ENCODE measurements around the gene KIAA1671. TPM values are rescaled to one million over a fixed set of nuclear protein-coding genes. Genes with fewer than 3 reads are reported as not detected.
"Not testable (repeated sequence)": the region's sequence is repeated elsewhere in the genome, so short reads cannot be mapped to it uniquely, and the experiment has no call there.

Gene KIAA1671
- total and polyA plus RNA-seq, 10 donors, result 0.72 to 11.9 (median 8.2) TPM

- WGBS, 5 donors, result 12 to 22% (median 14%) methylated on average over 16 to 30 of the region's 30 CpGs
- intact Hi-C loops (cut with DNase I; ENCODE audit: low total_unique reads), result no loop called here
- Histone ChIP-seq H3K4me3 (no peak overlapping the region), H3K4me1 (peaks cover 0 to 12% (median 5%) of the 10 kb centered on the region in 6 donors), H3K27ac (no peak overlapping the region), H3K9me3 (no peaks in the 10 kb centered on the region), H3K36me3 (no peaks in the 10 kb centered on the region), H3K27me3 (replicated peaks in 1 of 7) (peaks cover 0 to 62% (median 7%) of the 10 kb centered on the region in 7 donors)
- TF ChIP-seq, protein P1, sequence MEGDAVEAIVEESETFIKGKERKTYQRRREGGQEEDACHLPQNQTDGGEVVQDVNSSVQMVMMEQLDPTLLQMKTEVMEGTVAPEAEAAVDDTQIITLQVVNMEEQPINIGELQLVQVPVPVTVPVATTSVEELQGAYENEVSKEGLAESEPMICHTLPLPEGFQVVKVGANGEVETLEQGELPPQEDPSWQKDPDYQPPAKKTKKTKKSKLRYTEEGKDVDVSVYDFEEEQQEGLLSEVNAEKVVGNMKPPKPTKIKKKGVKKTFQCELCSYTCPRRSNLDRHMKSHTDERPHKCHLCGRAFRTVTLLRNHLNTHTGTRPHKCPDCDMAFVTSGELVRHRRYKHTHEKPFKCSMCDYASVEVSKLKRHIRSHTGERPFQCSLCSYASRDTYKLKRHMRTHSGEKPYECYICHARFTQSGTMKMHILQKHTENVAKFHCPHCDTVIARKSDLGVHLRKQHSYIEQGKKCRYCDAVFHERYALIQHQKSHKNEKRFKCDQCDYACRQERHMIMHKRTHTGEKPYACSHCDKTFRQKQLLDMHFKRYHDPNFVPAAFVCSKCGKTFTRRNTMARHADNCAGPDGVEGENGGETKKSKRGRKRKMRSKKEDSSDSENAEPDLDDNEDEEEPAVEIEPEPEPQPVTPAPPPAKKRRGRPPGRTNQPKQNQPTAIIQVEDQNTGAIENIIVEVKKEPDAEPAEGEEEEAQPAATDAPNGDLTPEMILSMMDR (IDR thresholded peaks at IDR 0.05 in 8 of 11, conservative IDR thresholded peaks at IDR 0.05 in 3 of 11), result peak in 9 of 11 experiments; percentile 23 to 69 (median 56)
- TF ChIP-seq POLR2AphosphoS5 (IDR thresholded peaks at IDR 0.05), result peak in 2 of 3 donors; percentile 30 to 46
- TF ChIP-seq POLR2A (IDR thresholded peaks at IDR 0.05), result no peak
- DNase-seq, result peak; percentile 86
Measured at GRCh38 chr22:25235547-25236290, 283.2 kb downstream of the KIAA1671 start.

- Histone ChIP-seq H3K9me3 (no peaks in the 10 kb centered on the region), H3K27me3 (replicated peaks in 1 of 7) (peaks cover 0 to 62% (median 7%) of the 10 kb centered on the region in 7 donors), H3K27ac (no peak overlapping the region), H3K4me1 (peaks cover 0 to 12% (median 5%) of the 10 kb centered on the region in 6 donors), H3K4me3 (no peak overlapping the region), H3K36me3 (no peaks in the 10 kb centered on the region)
- intact Hi-C loops (cut with DNase I; ENCODE audit: low total_unique reads), result no loop called here
- TF ChIP-seq POLR2AphosphoS5 (IDR thresholded peaks at IDR 0.05) (no peak), POLR2A (IDR thresholded peaks at IDR 0.05) (no peak)
- TF ChIP-seq, protein P1 (IDR thresholded peaks at IDR 0.05 in 8 of 11, conservative IDR thresholded peaks at IDR 0.05 in 3 of 11), result no peak
- 82 to 90% (median 84%) methylated on average over 6 of the region's 6 CpGs for WGBS, 5 donors
- no peak for DNase-seq
Measured at GRCh38 chr22:25236417-25236816, 283.9 kb downstream of the KIAA1671 start.

DNA sequence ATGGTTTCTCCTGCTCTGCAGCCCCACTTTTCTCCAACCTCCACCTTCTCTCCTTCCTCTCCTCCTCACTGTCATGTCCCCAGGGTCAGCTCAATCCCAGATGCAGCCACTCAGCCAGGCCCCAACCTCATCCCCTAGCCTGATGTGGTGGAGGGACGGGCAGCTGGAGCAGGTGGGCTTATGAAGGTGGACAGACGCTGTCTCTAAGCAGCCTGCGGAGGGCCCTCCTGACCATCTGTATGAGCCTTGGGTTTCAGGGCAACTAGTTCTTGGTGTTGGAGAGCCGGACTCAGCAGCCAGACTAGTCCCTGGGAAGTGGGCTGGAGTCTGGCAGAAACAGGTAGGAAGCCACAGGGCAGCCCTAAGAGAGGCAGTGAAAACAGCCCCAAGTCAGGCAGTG, 285.0 kb downstream of the KIAA1671 start:
- no peaks in the 10 kb centered on the region for H3K36me3 ChIP-seq
- H3K27ac ChIP-seq, result no peak overlapping the region
- TF ChIP-seq POLR2A (IDR thresholded peaks at IDR 0.05), result no peak
- TF ChIP-seq, protein P1 (IDR thresholded peaks at IDR 0.05 in 8 of 11, conservative IDR thresholded peaks at IDR 0.05 in 3 of 11), result no peak
- H3K9me3 ChIP-seq, result no peaks in the 10 kb centered on the region
- DNase-seq, result no peak
- peaks cover 0 to 62% (median 7%) of the 10 kb centered on the region in 7 donors for H3K27me3 ChIP-seq (replicated peaks in 1 of 7)
- H3K4me3 ChIP-seq, result no peak overlapping the region
- 78 to 90% (median 87%) methylated on average over 4 of the region's 4 CpGs for WGBS, 5 donors
- peaks cover 0 to 12% (median 5%) of the 10 kb centered on the region in 6 donors for H3K4me1 ChIP-seq
- intact Hi-C loops (cut with DNase I; ENCODE audit: low total_unique reads), result no loop called here

- DNase-seq; H3K9me3 ChIP-seq; H3K27ac ChIP-seq; intact Hi-C loops (cut with DNase I; ENCODE audit: low total_unique reads); H3K4me3 ChIP-seq; H3K36me3 ChIP-seq: not testable (repeated sequence)
- H3K27me3 ChIP-seq (replicated peaks in 1 of 7), result peaks cover 0 to 58% (median 7%) of the 10 kb centered on the region in 7 donors
- WGBS, 5 donors, result 62 to 78% (median 71%) methylated on average over 9 of the region's 9 CpGs
- H3K4me1 ChIP-seq, result peaks cover 0 to 12% (median 5%) of the 10 kb centered on the region in 6 donors
Measured at GRCh38 chr22:25238058-25238457, 285.5 kb downstream of the KIAA1671 start.

Small RNA genes within 50 kb of the gene (small RNA-seq; reads per million reads assigned to genes)
- 0 reads per million in 4 donors for gene Z99916.2

Other genes starting within 250 kb of the KIAA1671 start
- not detected for gene PIWIL3, start 178.0 kb upstream of the KIAA1671 start, total RNA-seq
- not detected for gene PIWIL3, start 178.0 kb upstream of the KIAA1671 start, polyA plus RNA-seq
- 1 to 10 TPM in 3 of 7 donors, under 1 TPM in 4; 0.37 to 1.3 (median 0.70) TPM for gene SGSM1, start 146.5 kb upstream of the KIAA1671 start, total RNA-seq
- gene SGSM1, start 146.5 kb upstream of the KIAA1671 start, polyA plus RNA-seq, result under 1 TPM; 0.16 to 0.33 (median 0.22) TPM
- gene LHFPL7, start 6.0 kb upstream of the KIAA1671 start, total RNA-seq, result not detected
- not detected for gene LHFPL7, start 6.0 kb upstream of the KIAA1671 start, polyA plus RNA-seq
- gene CRYBB3, start 247.1 kb downstream of the KIAA1671 start, total RNA-seq, result not detected
- under 1 TPM in 2 of 3 donors, not detected in 1; 0.16 to 0.80 TPM for gene CRYBB3, start 247.1 kb downstream of the KIAA1671 start, polyA plus RNA-seq

All from spleen (tissue), 11 donors.